ENCODE results near the gene GJC1. TPM values are rescaled to one million over a fixed set of nuclear protein-coding genes. Genes with fewer than 3 reads are reported as not detected.

Gene GJC1
- total and polyA plus RNA-seq, 2 donors (not counting 3 experiments of a cell fraction or from before 2014, with no cell fraction given): 13.8 to 39.7 TPM

GRCh38 chr17:44767493-44767892 lies 62.6 kb downstream of the GJC1 start:
- no peaks in the 10 kb centered on the region for H3K9me1 ChIP-seq (replicated peaks; ENCODE audit: control insufficient read depth, extremely low read depth, insufficient read depth, low read length)
- H3K79me2 ChIP-seq (ENCODE audit: control insufficient read depth, insufficient read depth, low read length): no peaks in the 10 kb centered on the region
- no peak overlapping the region for H2AFZ ChIP-seq (ENCODE audit: low read depth, low read length)
- intact Hi-C loops (cut with micrococcal nuclease) (no loop called here), dilution Hi-C loops (cut with MboI; ENCODE audit: extremely low pct_ligation_motif_present, low sequenced_read_pairs) (loop anchor here (25.0 kb wide), 1 partner anchor 95 kb away; no protein-coding TSS in a partner anchor)
- no peaks in the 10 kb centered on the region for H3K4me1 ChIP-seq (ENCODE audit: control insufficient read depth, extremely low read depth, insufficient read depth, low read length)
- FAIRE-seq (no peak), DNase-seq (ENCODE audit: low read depth, low spot score) (no peak)
- no peak overlapping the region for H3K27ac ChIP-seq (ENCODE audit: insufficient read depth, low read depth, low read length)
- H3K4me2 ChIP-seq (ENCODE audit: insufficient read depth, low read length): no peak overlapping the region
- ChIA-PET CTCF (no interaction called here), POLR2A (no interaction called here)
- H4K20me1 ChIP-seq (replicated peaks; ENCODE audit: control insufficient read depth, extremely low read depth, insufficient read depth, low read length): no peaks in the 10 kb centered on the region
- no TSS peak for BruUV-seq (replicated peaks)
- H3K9ac ChIP-seq (replicated peaks; ENCODE audit: extremely low read depth, insufficient read depth, low read length): no peak overlapping the region
- no peaks in the 10 kb centered on the region for H3K36me3 ChIP-seq (ENCODE audit: control insufficient read depth in 2 of 2, extremely low read depth in 1 of 2, insufficient read depth in 2 of 2, low read length in 2 of 2)
- H3K9me3 ChIP-seq (replicated peaks; ENCODE audit: control insufficient read depth, insufficient read depth, low read length): no peaks in the 10 kb centered on the region
- H3K27me3 ChIP-seq (ENCODE audit: control insufficient read depth in 2 of 2, insufficient read depth in 2 of 2, low read length in 2 of 2): no peaks in the 10 kb centered on the region
- no peak overlapping the region for H3K4me3 ChIP-seq (replicated peaks in 1 of 3; ENCODE audit: insufficient read depth in 1 of 3, low read depth in 1 of 3, low read length in 3 of 3)
- TF ChIP-seq POLR2A (IDR thresholded peaks at IDR 0.05; ENCODE audit: low read depth, low read length): no peak
- no peak for TF ChIP-seq CTCF (IDR thresholded peaks at IDR 0.05; ENCODE audit: extremely low read depth in 1 of 2, insufficient read depth in 1 of 2, low read depth in 1 of 2, low read length in 2 of 2)
- TF ChIP-seq MYC (IDR thresholded peaks at IDR 0.05; ENCODE audit: low read depth, low read length): no peak
- TF ChIP-seq EZH2 (IDR thresholded peaks at IDR 0.05; ENCODE audit: borderline replicate concordance, low read depth, low read length, severe bottlenecking): no peak
- TF ChIP-seq POLR2AphosphoS5 (IDR thresholded peaks at IDR 0.05; ENCODE audit: insufficient read depth, low read depth, low read length): no peak
- no peak for TF ChIP-seq JUN (IDR thresholded peaks at IDR 0.05; ENCODE audit: borderline replicate concordance, insufficient read depth, insufficient read length, low read depth)
- TF ChIP-seq MAX (IDR thresholded peaks at IDR 0.05; ENCODE audit: insufficient read depth, insufficient read length): no peak
